Cardiac fibroblast (primary cell): ENCODE data around the gene ATP11A.
A peak's percentile ranks its signal among the peaks of the same experiment; 100 is the strongest.

ENCODE experiments used
- DNase-seq, 2 donors: peaks; one replicate each; pipeline versions ENCODE4 v3.0.0 to v3.0.0-alpha.2; 2010; ENCODE audit warnings: low read depth in 2 of 2
- H3K4me3 ChIP-seq, 2 donors: replicated peaks in 1 of 2; 1 replicate in 1 of 2; 2 replicates in 1 of 2; pipeline ENCODE4 v1.5.1; 2011; ENCODE audit warnings: low read depth in 2 of 2, low read length in 2 of 2, mild to moderate bottlenecking in 2 of 2, moderate library complexity in 1 of 2
- CTCF ChIP-seq: IDR thresholded peaks from one replicate; pipeline ENCODE4 v1.5.1; 2011; ENCODE audit warnings: low read depth, mild to moderate bottlenecking, low read length, inconsistent platforms

ATP11A gene

GRCh38 chr13:112877976-112878955 lies 188.4 kb downstream of the ATP11A start:
- H3K4me3 ChIP-seq: no peak overlapping the region

GRCh38 chr13:112879283-112879833 lies 189.5 kb downstream of the ATP11A start:
- H3K4me3 ChIP-seq: no peak overlapping the region
- DNase-seq: peak; percentile 9 to 48
- no peak for TF ChIP-seq CTCF

More at GRCh38 chr13:112877976-112878955, 188.4 kb downstream of the ATP11A start:
- DNase-seq: no peak
- TF ChIP-seq CTCF: no peak

GRCh38 chr13:112880221-112880641 lies 190.4 kb downstream of the ATP11A start:
- no peak for TF ChIP-seq CTCF
- no peak overlapping the region for H3K4me3 ChIP-seq
- no peak for DNase-seq

- TF ChIP-seq CTCF: no peak
- no peak for DNase-seq
- no peak overlapping the region for H3K4me3 ChIP-seq
Observed at GRCh38 chr13:112880976-112881540, 191.2 kb downstream of the ATP11A start.

- no peak for DNase-seq
- TF ChIP-seq CTCF: no peak
- no peak overlapping the region for H3K4me3 ChIP-seq
Observed at GRCh38 chr13:112881656-112882554, 192.1 kb downstream of the ATP11A start.

- no peak for DNase-seq
- no peak for TF ChIP-seq CTCF
- H3K4me3 ChIP-seq: no peak overlapping the region
Observed at GRCh38 chr13:112882555-112883024, 192.8 kb downstream of the ATP11A start.
